GM19324 (cell line): ENCODE data around the gene RNF224.

ENCODE experiments used
- ATAC-seq: cut with Tn5 transposase; IDR thresholded peaks from one replicate; pipeline ENCODE4 v1.9.1; 2021; ENCODE audit warnings: mild to moderate bottlenecking, moderate library complexity; ENCODE audit not compliant: unreplicated experiment, low FRiP score

RNF224 gene

DNA sequence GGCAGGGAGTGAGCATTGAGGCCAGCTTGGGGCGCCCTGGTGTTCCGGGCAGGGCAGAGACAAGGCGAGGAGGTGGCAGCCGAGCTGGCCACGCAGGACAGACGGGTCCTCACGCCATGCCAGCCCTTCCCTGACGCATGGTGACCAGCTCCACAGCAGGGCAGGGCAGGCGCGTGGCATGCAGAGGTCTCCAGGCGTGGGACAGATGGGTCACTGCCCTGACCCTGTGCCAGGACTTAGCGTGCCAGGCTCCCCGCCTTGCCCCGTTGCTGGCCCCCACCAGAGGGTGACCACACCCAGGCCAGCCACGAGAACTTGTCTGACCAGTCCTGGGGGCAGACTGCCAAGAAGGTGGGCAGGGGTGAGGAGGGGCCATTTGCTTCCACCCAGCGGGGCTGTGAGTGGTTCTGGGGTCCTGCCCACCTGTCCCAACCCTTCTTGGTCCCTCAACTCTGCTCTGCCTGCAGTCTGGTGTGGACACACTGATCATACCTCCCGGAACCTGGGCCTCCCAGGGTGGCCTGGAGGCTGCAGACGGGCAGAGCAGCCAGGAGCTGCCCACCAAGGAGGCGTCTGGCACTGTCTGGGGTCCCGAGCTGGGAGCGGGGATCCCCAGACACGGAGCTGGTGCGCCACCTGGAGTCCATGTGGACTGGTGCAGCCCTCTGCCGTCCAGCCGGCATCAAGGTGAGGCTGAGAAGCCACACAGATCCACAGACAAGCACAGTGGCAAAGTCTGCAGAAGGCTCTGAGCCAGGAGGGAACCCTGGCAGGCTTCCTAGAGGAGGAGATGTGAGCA, at the start of gene RNF224:
Gene RNF224, plus strand, starts transcription at position 449 of the 799 bp plus-strand sequence. CDS start 834 bp downstream, outside the sequence.
- no peak for ATAC-seq

DNA sequence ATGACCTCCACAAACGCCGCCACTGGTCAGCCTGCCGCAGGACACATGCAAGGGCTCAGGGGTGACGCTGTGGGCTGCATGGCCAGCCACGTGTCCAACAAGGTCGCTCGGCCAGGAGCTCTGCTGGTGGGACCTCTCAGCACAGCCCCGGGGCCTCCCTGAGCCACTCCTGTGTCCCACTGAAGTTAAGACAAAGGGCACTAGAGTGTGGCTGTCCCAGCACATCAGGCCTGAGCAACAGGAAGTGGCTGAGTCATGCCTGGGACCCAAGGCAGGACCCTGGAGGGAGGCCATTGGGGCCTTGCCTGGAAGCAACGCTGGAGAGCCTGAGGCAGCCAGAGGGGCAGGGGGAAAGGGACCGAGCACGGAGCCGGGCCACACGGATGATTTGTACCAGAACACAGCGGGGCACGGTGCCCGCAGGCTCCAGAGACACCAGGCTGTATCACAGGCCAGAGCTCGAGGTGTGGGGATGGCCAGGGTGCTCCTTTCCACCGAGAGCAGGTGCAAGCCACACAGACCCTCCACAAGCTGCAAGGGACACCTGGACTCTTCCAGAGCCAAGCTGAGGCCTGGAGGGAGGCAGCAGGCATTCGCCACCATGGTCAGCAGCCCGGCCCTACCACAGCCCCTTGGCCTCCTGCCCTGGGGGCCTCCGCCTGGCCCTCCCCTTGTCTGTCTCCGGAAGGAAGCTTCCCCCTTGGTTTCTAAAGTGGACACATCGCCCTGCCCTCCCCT, 48.9 kb upstream of the RNF224 start:
- ATAC-seq, result no peak

DNA sequence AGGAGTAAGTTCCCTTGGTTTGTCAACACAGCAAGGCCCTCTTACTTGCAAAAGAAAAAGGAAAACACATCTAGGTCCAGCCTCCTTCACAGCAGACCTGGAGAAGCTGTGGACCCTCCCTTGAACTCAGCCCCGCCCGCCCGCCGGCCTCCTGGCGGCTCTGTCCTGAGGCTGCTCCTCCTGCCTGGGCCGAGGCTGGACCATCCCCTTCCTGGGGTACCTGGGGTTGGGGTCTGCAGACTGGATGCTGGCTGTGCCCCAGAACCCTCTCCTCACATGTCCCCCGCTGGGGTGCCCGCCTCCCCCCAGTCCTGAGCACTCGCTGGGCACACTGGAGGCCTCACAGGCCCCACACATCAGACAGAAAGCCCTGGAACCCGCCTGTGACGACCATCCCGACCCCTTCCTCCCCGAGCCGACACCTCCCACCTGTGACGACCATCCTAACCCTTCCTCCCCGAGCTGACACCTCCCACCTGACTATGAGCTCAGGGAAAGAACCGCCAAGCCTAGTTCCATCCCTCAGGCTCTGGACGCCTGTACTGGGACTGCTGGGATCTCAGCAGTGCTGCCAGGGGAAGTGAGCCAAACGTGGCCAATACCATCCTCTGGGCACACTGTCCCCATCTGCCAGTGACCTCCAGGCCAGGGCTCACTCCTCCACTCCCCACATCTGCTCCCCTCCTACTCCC, 48.2 kb upstream of the RNF224 start:
- ATAC-seq, result no peak

DNA sequence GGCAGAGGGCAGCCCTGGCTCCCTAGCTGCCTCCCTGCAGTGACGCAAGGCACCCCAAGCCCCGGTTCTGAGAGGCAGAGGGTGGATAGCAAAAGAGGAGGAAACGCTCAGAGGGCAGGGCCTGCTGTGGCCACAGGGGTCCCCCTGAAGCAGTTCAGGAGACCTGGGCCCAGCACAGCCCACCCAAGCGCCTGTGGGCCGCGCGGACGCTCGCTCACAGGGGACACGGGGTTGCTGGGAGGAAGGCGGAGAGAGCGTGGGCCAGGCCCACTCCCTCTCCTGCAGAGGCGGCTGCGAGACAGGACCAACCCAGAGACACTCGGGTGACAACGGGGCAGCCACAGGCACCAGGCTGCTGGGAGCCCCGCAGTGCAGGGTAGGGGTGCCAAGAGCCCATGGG, 47.5 kb upstream of the RNF224 start:
- no peak for ATAC-seq

DNA sequence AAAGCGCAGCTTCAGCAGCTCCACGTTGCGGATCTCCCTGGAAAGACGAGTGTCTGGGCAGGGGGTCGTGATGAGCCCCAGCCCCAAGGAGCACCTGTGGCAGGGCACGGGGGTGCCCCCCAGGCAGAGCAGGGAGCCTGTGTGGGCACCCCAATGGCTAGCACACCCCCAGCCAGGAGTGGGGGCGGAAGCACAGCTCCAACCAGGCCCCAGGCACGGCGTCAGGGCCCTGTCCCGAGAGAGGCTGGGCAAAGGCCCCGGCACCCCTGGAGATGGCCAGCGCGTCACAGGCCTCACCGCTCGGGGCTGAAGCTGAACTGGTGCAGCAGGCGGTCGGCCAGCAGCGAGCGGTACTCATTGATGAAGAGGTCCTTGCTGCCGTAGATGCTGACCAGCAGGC, 46.8 kb upstream of the RNF224 start:
- ATAC-seq, result no peak

DNA sequence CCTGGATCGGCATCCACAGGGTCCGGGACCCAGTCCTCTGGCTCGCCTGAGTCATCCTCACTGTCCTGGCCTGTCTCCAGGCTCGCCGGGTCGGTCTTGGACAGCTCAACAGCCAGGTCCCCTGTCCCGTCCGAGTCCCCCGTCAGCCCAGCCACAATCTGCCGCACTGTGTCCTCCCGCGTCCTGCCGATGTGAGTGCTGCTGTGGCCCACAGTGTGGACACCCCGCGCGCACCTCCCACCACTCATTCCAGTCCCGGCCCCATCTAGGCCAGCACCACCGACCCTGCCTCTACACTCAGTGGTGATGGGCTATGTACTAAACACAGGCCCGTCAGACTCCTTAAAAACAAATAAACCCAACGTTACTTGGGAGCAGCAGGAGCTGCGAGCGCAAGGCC, 45.6 kb upstream of the RNF224 start:
- ATAC-seq, result no peak

DNA sequence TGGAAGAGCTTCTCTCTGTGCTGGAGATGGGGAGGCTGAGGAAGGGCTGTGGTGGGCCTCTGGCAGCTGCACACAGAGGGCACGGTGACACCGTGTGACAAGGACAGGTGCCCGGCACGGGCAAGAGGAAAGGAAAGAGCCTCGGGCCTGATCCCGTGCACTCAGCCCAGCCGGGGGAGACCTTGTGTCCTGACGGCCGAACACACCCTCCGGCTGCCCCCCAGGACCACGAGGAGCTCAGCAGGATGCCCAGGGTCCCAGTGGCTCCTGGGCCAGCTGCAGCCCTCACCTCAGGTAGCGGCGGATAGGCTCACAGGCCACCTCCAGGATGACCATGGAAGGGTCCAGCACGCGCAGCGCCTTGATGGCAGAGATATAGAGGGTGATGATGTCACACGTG, 44.5 kb upstream of the RNF224 start:
- no peak for ATAC-seq

DNA sequence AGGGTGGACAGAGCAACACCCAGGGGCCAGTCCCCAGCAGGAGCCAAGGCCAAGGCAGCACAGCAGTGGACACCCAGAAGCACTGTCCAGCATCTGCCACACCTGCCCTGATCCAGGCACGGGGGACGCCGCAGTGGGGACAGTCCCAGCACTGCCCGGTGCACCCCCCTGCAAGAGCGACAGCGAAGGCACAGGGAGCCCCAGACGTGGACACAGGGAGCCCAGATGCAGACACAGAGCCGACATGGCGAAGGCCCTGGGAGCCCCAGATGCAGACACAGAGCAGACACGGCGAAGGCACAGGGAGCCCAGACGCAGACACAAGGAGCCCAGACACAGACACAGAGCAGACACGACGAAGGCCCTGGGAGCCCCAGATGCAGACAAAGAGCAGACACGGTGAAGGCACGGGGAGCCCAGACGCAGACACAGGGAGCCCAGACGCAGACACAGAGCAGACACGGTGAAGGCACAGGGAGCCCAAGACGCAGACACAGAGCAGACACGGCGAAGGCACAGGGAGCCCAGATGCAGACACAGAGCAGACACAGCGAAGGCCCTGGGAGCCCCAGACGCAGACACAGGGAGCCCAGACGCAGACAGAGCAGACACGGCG, 43.2 kb upstream of the RNF224 start:
- ATAC-seq, result no peak

DNA sequence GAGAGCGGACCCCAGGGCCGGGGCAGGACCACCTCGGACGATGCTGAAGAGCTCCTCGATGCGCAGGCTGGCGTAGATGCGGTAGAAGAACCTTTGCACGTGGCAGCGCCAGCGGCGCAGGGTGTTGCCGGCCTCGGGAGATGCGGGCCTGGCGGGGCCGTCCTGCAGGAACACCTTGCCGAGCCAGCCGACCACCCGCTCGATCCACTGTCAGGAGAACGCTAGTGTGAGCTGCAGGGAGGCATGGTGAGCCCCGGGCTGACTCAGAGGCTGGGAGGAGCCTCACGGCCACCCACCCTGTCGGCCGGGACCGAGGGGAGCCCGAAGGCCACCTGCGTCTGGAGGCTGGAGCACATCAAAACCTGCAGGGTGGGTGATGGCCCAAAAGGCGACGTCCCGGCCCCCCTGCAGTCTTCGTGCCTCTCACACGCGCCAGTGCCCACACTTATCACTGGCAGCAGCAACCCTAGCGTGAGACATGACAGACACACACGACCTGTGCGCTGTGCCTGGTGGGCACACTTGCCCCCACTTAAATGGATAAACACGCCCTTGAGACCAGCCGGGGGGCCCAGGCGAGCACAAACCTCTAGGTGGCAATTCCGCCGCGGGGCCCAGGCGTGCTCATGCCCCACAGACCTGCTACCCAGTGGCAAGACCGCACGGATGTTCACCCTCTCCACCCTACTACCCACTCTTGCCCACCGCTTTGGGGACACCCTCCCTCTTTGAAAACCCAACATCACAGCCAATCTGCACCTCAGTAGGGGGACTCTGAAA, 42.2 kb upstream of the RNF224 start:
- ATAC-seq, result no peak

DNA sequence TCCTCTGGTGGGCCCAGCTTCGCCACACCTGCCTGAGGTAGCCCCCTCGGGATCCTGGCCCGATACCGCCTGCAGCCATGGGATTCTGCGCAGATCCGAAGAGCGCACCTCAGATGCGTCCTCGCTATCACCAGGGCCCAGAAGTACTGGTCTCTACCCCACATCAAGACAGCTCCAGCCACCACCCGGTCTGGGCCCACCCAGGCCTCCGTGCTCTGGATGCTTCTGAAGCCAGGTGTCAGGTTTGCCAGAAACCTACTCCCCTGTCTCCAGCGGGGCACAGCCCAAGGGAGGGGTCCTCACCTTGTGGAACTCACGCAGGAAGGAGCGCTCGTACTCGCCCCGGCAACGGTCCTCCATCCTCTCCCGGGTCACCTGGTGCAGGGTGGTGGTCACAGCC, 41.4 kb upstream of the RNF224 start:
- no peak for ATAC-seq

DNA sequence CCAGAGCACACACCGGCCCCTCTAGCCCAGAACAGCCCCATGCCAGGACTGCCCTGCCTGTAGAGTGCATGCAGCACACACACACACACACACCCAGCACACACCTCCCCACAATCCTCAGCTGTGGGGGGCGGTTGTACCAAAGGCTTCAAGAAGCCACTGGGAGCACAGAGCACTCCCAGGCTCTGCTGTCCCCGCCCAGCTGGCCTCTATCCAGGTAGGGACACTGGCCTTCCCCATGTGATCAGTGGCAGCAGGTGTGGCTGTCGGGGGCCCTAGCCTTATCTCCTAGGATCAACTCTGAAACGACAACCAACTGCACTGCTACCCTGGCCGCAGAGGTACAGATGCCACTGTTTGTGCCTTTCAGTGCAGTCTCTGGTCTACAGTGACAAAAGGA, 40.9 kb upstream of the RNF224 start:
- ATAC-seq, result no peak

DNA sequence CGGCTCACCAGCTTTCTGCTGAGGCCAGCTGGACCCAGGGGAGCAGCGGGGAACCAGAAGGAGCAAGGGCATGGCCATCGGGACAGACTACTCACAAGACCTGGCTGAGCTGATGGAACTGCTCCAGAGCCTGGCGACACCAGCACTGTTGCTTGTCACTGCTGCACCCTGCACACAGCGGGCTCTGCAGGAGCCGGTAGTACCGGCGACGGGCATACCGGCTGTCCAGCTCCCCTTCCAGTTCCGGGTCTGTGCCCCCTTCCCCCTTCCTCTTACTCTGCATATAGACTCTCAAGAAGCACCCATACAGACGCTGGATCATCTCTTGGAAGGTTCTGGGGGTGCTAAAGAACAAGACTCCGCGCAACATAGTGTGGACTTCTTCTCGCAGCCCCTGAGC, 39.9 kb upstream of the RNF224 start:
- ATAC-seq, result no peak

DNA sequence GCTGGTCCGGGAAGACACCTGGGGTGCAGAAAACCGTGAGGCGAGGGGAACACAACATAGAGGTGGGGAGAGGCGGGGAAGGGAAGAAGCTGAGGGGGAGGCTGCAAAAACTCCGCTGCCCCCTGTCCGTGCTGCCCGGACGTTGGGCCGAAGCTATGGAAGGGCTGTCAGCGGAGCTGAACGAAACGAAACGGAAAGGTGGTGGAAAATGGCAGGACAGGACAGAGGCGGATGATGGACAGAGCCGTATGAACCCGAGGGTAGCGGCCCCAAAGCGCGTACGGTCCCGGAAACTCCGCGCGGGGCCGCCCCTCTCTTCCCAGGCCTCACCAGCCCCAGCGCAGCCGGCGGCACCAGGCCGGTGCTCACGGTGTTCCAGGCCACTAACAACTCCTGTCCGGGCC, 39.2 kb upstream of the RNF224 start:
- ATAC-seq, result no peak

DNA sequence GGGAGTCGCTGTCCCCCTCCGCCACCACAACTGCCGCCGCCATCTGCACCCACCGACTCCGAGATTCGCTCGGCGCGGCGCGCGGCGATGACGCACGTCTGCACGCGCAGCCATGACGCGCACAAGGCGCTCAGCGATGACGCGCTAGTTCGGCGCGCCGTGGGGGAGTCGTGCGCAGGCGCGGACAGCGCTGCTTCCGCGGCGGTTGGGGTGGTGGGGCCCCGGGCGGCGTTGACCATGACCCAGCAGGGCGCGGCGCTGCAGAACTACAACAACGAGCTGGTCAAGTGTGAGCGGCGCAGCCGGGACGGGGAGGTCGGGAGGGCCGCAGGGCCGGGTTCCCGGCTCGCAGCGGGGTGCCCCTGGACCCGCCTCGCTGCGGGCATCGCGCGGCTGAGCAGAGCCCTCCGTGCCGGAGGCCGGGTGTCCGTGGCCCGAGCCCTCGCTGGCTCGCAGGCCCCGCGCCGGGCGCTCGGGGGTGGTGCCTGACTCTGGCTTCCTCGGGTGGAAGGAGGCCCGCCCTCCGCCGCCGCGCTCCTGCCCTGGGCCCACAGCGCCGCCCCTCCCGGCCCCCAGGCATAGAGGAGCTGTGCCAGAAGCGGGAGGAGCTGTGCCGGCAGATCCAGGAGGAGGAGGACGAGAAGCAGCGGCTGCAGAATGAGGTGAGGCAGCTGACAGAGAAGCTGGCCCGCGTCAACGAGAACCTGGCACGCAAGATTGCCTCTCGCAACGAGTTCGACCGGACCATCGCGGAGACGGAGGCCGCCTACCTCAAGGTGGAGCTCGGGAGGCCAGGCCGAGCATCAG, 38.6 kb upstream of the RNF224 start, which contains the start of the genes ANAPC2 and SSNA1:
Gene ANAPC2, minus strand, starts transcription at position 71 of the 807 bp plus-strand sequence. Its CDS starts 28 bp downstream, at position 43.
Gene SSNA1, plus strand, starts transcription at position 187 of the 807 bp plus-strand sequence. Its CDS starts 51 bp downstream, at position 238.
- ATAC-seq, result peak; percentile 86

DNA sequence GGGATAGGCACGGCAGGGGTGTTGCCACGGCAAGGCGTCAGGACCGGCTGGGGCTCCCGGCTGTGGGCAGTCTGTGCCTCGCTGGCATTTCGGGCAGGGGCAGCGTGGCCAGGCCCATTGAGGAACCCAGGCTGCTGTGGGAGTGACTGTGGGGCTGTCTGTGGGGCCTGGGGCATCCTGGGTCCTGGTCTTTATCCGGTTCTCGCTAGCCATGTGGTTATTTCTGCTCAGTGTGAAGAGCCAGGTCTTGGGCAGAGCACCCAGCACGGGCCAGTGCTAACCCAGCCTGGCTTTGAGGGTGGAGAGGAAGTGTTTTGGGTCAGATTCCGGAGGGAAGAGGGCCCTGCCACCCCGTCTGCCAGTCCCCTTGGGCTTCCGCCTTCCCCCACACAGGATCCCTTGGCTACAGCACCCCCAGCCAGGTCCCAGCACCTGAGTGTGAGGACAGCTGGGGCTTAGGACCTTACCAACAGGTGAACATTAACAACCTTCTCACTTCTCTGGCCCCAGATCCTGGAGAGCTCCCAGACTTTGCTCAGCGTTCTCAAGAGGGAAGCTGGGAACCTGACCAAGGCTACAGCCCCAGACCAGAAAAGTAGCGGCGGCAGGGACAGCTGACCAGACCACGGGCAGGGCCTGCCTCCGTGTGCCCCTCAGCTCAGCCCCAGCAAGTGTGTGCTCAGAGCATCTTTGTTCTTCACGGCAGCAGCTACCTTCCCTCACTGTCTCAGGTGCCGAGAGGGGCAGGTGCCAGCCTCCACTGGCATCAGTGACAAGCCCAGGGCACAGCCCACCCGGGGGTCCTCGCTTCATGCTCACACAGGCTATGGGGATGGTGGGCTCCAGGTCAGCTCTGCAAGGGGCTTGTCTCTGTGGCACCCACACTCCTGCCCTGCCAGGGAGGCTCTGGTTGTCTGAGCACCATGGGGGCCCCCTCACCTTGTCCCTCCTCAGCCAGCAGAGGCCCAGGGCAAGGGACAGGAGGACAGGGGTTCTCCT, 37.7 kb upstream of the RNF224 start:
- ATAC-seq, result no peak

DNA sequence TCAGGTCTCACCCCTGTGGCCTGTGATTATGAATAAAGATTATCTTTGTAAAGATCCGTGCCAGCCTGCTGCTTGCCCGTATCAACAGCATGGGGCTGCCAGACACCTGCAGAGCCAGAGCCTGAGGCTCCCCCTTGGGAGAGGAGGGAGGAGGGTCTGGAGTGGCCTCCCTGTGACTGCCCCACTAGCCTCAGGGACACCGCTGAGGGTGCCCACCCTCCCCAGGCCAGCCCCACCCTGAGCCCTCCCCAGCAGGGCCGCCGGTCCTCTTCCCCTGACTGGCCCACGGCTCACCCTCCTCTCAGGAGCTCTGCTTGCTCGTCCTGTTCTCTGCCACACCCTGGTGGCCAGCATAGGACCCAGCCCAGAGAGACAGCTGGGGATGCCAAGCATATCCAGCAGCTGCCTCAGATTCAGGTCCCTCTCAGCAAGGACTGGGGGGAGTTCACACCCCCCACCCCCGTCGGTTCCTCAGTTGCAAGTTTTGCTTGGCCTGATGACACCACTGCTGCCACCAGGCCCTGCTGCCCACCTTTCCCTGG, 36.9 kb upstream of the RNF224 start:
- ATAC-seq, result no peak

DNA sequence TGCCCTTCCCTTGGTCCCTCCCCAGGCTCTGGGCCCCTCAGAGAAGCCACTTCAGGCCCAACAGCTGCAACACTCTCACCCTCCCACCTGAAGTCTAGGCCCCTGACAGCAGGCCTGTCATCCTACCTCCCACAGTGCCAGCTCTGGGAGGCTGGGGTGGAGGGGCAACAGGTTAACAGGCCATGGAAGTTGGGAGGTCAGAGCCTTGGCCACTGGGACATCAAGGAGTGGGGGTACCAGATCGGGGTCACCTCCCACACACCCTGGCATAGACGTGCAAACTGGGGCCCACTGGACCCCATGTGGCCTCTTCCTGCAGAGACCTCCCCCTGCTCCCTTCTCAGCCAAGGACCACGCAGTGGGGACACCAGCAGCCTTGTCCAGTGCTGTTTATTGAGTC, 36.1 kb upstream of the RNF224 start:
- no peak for ATAC-seq
